HEK293 (cell line): ENCODE data around the gene GLO1.

Experiments used
- REPIN1 ChIP-seq: fragments of 450-650 bp; formaldehyde crosslinking; IDR thresholded peaks from 2 replicates; pipeline ENCODE4 v1.5.1; 2017; ENCODE audit warnings: missing biosample characterization, missing genetic modification characterization, low read depth
- YY1 ChIP-seq: fragments of 450-650 bp; formaldehyde crosslinking; IDR thresholded peaks from 2 replicates; pipeline ENCODE4 v1.5.1; 2018; ENCODE audit warnings: missing biosample characterization, missing genetic modification characterization
- ZNF133 ChIP-seq: fragments of 450-650 bp; formaldehyde crosslinking; IDR thresholded peaks from 2 replicates; pipeline ENCODE4 v1.5.1; 2016; ENCODE audit warnings: missing biosample characterization, missing genetic modification characterization
- TF ChIP-seq, protein P1 (sequence below): fragments of 450-650 bp; formaldehyde crosslinking; optimal IDR thresholded peaks from 2 replicates; pipeline ENCODE3; 2016; ENCODE audit warnings: missing biosample characterization, mild to moderate bottlenecking, missing genetic modification characterization
- TF ChIP-seq, protein P2 (sequence below): fragments of 450-650 bp; formaldehyde crosslinking; IDR thresholded peaks from 2 replicates; pipeline ENCODE4 v1.5.1; 2016; ENCODE audit warnings: missing biosample characterization, missing genetic modification characterization
- TF ChIP-seq, protein P3 (sequence below): fragments of 450-650 bp; IDR thresholded peaks from 2 replicates; pipeline ENCODE4 v1.5.1; 2018; ENCODE audit warnings: missing biosample characterization, mild to moderate bottlenecking, missing genetic modification characterization

DNA sequence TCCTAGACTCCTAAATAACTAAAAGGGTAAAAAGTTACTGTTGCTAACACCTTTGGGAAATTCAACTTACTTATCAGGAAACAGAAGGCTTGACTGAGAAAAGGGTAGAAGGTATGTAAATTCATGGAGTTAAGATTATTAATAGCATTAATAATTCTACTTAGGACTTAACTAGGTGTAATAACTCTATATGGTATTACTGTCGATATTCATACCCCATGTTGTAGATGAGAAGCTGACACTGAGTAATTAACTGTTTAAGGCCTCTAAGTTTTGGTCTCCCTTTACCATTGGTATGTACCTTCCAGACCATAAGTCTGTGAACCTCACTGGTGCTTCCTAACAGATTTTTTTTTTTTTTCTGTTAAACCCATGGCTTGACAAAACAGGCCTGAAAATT is 15.4 kb downstream of the GLO1 start:
- TF ChIP-seq REPIN1: no peak
- TF ChIP-seq, protein P1, sequence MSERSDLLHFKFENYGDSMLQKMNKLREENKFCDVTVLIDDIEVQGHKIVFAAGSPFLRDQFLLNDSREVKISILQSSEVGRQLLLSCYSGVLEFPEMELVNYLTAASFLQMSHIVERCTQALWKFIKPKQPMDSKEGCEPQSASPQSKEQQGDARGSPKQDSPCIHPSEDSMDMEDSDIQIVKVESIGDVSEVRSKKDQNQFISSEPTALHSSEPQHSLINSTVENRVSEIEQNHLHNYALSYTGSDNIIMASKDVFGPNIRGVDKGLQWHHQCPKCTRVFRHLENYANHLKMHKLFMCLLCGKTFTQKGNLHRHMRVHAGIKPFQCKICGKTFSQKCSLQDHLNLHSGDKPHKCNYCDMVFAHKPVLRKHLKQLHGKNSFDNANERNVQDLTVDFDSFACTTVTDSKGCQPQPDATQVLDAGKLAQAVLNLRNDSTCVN (tag by site-specific recombination): no peak
- TF ChIP-seq ZNF133 (tag by site-specific recombination): no peak
- no peak for TF ChIP-seq YY1 (tag by site-specific recombination)
- TF ChIP-seq, protein P2, sequence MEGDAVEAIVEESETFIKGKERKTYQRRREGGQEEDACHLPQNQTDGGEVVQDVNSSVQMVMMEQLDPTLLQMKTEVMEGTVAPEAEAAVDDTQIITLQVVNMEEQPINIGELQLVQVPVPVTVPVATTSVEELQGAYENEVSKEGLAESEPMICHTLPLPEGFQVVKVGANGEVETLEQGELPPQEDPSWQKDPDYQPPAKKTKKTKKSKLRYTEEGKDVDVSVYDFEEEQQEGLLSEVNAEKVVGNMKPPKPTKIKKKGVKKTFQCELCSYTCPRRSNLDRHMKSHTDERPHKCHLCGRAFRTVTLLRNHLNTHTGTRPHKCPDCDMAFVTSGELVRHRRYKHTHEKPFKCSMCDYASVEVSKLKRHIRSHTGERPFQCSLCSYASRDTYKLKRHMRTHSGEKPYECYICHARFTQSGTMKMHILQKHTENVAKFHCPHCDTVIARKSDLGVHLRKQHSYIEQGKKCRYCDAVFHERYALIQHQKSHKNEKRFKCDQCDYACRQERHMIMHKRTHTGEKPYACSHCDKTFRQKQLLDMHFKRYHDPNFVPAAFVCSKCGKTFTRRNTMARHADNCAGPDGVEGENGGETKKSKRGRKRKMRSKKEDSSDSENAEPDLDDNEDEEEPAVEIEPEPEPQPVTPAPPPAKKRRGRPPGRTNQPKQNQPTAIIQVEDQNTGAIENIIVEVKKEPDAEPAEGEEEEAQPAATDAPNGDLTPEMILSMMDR (tag by site-specific recombination): no peak
- TF ChIP-seq, protein P3, sequence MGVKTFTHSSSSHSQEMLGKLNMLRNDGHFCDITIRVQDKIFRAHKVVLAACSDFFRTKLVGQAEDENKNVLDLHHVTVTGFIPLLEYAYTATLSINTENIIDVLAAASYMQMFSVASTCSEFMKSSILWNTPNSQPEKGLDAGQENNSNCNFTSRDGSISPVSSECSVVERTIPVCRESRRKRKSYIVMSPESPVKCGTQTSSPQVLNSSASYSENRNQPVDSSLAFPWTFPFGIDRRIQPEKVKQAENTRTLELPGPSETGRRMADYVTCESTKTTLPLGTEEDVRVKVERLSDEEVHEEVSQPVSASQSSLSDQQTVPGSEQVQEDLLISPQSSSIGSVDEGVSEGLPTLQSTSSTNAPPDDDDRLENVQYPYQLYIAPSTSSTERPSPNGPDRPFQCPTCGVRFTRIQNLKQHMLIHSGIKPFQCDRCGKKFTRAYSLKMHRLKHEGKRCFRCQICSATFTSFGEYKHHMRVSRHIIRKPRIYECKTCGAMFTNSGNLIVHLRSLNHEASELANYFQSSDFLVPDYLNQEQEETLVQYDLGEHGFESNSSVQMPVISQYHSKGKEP (tag by site-specific recombination): no peak
